Activated CD4-positive, CD25-positive, alpha-beta regulatory T cell treated with anti-CD3 and anti-CD28 coated beads, Interleukin-2, amount 50 U/mL, for 16 hours (primary cell): ENCODE data around the gene LMF2.

ENCODE experiments used
- DNase-seq: peaks from one replicate; pipeline ENCODE4 v3.0.0-alpha.2; 2020; ENCODE audit warnings: low read depth, low spot score

The LMF2 gene

GRCh38 chr22:50504369-50505211 lies 2.9 kb downstream of the LMF2 start:
- DNase-seq = no peak

GRCh38 chr22:50503475-50504145 lies 3.9 kb downstream of the LMF2 start:
- DNase-seq = no peak

- no peak for DNase-seq
Observed at GRCh38 chr22:50502628-50503474, 4.7 kb downstream of the LMF2 start.

GRCh38 chr22:50502096-50502495 lies 5.4 kb downstream of the LMF2 start:
- DNase-seq = no peak

GRCh38 chr22:50500452-50500851 lies 7.0 kb downstream of the LMF2 start:
- DNase-seq = no peak

- DNase-seq = peak; percentile 44
Observed at GRCh38 chr22:50498322-50498890, 9.1 kb downstream of the LMF2 start.

- no peak for DNase-seq
Observed at GRCh38 chr22:50497093-50497492, 10.4 kb downstream of the LMF2 start.

GRCh38 chr22:50490531-50491308 lies 16.8 kb downstream of the LMF2 start:
- no peak for DNase-seq

GRCh38 chr22:50489363-50490243 lies 17.9 kb downstream of the LMF2 start:
- no peak for DNase-seq

GRCh38 chr22:50488886-50489285 lies 18.6 kb downstream of the LMF2 start:
- DNase-seq = no peak

GRCh38 chr22:50488006-50488677 lies 19.4 kb downstream of the LMF2 start:
- no peak for DNase-seq

- DNase-seq = no peak
Observed at GRCh38 chr22:50487290-50488005, 20.1 kb downstream of the LMF2 start.

- DNase-seq = no peak
Observed at GRCh38 chr22:50486561-50487289, 20.8 kb downstream of the LMF2 start, which contains the start of gene MIOX. Gene MIOX (plus strand): TSS chr22:50486859. CDS start chr22:50486898, 39 bp downstream.

GRCh38 chr22:50485221-50486131 lies 22.0 kb downstream of the LMF2 start:
- DNase-seq = no peak

GRCh38 chr22:50483977-50484853 lies 23.3 kb downstream of the LMF2 start:
- DNase-seq = no peak

GRCh38 chr22:50483556-50483955 lies 23.9 kb downstream of the LMF2 start:
- DNase-seq = no peak
